DOHH2 (cell line): ENCODE measurements around the gene HOXC4.

Experiments used
- H3F3A ChIP-seq: fragments of 200-600 bp; sonication (generic), shearing (Covaris generic); 2 replicates; pipeline ENCODE4 v1.6.0; 2016; ENCODE audit warnings: antibody characterized with exemption, mild to moderate bottlenecking; ENCODE audit not compliant: control insufficient read depth, insufficient read depth
- H3K27ac ChIP-seq: fragments of 200-600 bp; sonication (generic); 2 replicates; pipeline ENCODE4 v1.5.1; 2014; ENCODE audit warnings: low read depth, mild to moderate bottlenecking, low read length, moderate library complexity
- H3K27me3 ChIP-seq: fragments of 200-600 bp; sonication (generic); 2 replicates; pipeline ENCODE4 v1.6.1; 2014; ENCODE audit warnings: mild to moderate bottlenecking, low read length, mixed read lengths; ENCODE audit not compliant: control insufficient read depth
- H3K36me3 ChIP-seq: fragments of 200-600 bp; sonication (generic); 2 replicates; pipeline ENCODE4 v1.6.1; 2014; ENCODE audit warnings: mild to moderate bottlenecking, low read length, moderate library complexity, mixed read lengths; ENCODE audit not compliant: control insufficient read depth
- H3K4me1 ChIP-seq: fragments of 200-600 bp; sonication (generic); 2 replicates; pipeline ENCODE4 v1.6.1; 2014; ENCODE audit warnings: mild to moderate bottlenecking, low read length, mixed read lengths; ENCODE audit not compliant: control insufficient read depth
- H3K4me2 ChIP-seq: fragments of 200-600 bp; sonication (generic); 2 replicates; pipeline ENCODE4 v1.6.0; 2014; ENCODE audit warnings: mild to moderate bottlenecking, low read length, moderate library complexity
- H3K4me3 ChIP-seq: fragments of 200-600 bp; sonication (generic); 2 replicates; pipeline ENCODE4 v1.5.1; 2014; ENCODE audit warnings: mild to moderate bottlenecking, low read length, mixed read lengths
- H3K79me2 ChIP-seq: fragments of 200-600 bp; sonication (generic); 2 replicates; pipeline ENCODE4 v1.6.1; 2014; ENCODE audit warnings: mild to moderate bottlenecking, low read length, mixed read lengths; ENCODE audit not compliant: control insufficient read depth
- H3K9me2 ChIP-seq: fragments of 200-600 bp; sonication (generic); replicated peaks from 2 replicates; pipeline ENCODE4 v1.6.1; 2014; ENCODE audit warnings: mild to moderate bottlenecking, low read length, mixed read lengths; ENCODE audit not compliant: control insufficient read depth
- H3K9me3 ChIP-seq: fragments of 200-600 bp; sonication (generic); 2 replicates; pipeline ENCODE4 v1.6.1; 2014; ENCODE audit warnings: antibody characterized with exemption, low read length, mixed read lengths; ENCODE audit not compliant: control insufficient read depth, insufficient read depth
- H4K20me1 ChIP-seq: fragments of 200-600 bp; sonication (generic); 2 replicates; pipeline ENCODE4 v1.6.0; 2014; ENCODE audit warnings: low read depth, mild to moderate bottlenecking, antibody characterized with exemption, low read length, moderate library complexity; ENCODE audit not compliant: control insufficient read depth, insufficient read depth
- EZH2phosphoT487 ChIP-seq: fragments of 200-600 bp; sonication (generic); IDR thresholded peaks from 2 replicates; pipeline ENCODE4 v1.6.1; 2017; ENCODE audit warnings: borderline replicate concordance, mild to moderate bottlenecking, antibody characterized with exemption, low read length, moderate library complexity, mixed read lengths
- TF ChIP-seq, protein P1 (sequence below): fragments of 200-600 bp; sonication (generic); IDR thresholded peaks from one replicate; pipeline ENCODE4 v1.5.1; 2014; ENCODE audit warnings: antibody characterized with exemption, mild to moderate bottlenecking, low read depth, low read length; ENCODE audit not compliant: poor library complexity, severe bottlenecking

The HOXC4 gene

DNA sequence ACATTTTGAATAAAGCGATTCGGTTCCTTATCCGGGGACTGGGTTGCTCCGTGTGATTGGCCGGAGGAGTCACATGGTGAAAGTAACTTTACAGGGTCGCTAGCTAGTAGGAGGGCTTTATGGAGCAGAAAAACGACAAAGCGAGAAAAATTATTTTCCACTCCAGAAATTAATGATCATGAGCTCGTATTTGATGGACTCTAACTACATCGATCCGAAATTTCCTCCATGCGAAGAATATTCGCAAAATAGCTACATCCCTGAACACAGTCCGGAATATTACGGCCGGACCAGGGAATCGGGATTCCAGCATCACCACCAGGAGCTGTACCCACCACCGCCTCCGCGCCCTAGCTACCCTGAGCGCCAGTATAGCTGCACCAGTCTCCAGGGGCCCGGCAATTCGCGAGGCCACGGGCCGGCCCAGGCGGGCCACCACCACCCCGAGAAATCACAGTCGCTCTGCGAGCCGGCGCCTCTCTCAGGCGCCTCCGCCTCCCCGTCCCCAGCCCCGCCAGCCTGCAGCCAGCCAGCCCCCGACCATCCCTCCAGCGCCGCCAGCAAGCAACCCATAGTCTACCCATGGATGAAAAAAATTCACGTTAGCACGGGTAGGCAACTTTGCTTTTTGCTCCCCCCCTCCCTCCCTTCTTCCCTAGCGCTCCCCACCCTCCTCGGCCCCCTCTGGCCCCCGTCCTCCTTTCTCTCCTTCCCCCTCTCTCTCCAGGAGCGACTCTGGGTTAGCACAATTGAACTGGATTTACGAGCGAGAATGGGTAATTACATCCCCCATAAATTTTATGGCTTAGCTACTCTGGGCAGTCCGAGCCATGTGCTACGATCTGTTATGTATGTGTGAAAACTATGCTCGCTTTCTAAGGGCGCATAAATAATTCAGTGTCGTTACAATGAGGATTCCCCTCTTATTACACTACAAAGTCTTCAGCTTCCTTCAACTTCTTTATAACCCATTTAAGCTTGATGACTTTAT is at the start of gene HOXC4:
Gene HOXC4 (plus strand): TSS at position 85 of the 991 bp plus-strand sequence. CDS start 88 bp downstream, at position 173.
- peak within 1 kb of the TSS; percentile 79 for H3K4me3 ChIP-seq
- H3K36me3 ChIP-seq, result peaks cover 22% of the 10 kb centered on the region
- H3K27ac ChIP-seq, result peak within 1 kb of the TSS; percentile 86
- peaks cover 9% of the 10 kb centered on the region for H3K27me3 ChIP-seq
- H3K9me3 ChIP-seq, result no peaks in the 10 kb centered on the region
- H3F3A ChIP-seq, result peaks cover 11% of the 10 kb centered on the region
- H3K79me2 ChIP-seq, result peaks cover 31% of the 10 kb centered on the region
- no peak for TF ChIP-seq EZH2phosphoT487
- TF ChIP-seq, protein P1, sequence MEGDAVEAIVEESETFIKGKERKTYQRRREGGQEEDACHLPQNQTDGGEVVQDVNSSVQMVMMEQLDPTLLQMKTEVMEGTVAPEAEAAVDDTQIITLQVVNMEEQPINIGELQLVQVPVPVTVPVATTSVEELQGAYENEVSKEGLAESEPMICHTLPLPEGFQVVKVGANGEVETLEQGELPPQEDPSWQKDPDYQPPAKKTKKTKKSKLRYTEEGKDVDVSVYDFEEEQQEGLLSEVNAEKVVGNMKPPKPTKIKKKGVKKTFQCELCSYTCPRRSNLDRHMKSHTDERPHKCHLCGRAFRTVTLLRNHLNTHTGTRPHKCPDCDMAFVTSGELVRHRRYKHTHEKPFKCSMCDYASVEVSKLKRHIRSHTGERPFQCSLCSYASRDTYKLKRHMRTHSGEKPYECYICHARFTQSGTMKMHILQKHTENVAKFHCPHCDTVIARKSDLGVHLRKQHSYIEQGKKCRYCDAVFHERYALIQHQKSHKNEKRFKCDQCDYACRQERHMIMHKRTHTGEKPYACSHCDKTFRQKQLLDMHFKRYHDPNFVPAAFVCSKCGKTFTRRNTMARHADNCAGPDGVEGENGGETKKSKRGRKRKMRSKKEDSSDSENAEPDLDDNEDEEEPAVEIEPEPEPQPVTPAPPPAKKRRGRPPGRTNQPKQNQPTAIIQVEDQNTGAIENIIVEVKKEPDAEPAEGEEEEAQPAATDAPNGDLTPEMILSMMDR, result no peak
- H3K4me2 ChIP-seq, result peak within 1 kb of the TSS; percentile 87
- no peaks in the 10 kb centered on the region for H3K9me2 ChIP-seq
- H4K20me1 ChIP-seq, result no peaks in the 10 kb centered on the region
- peaks cover 41% of the 10 kb centered on the region for H3K4me1 ChIP-seq

DNA sequence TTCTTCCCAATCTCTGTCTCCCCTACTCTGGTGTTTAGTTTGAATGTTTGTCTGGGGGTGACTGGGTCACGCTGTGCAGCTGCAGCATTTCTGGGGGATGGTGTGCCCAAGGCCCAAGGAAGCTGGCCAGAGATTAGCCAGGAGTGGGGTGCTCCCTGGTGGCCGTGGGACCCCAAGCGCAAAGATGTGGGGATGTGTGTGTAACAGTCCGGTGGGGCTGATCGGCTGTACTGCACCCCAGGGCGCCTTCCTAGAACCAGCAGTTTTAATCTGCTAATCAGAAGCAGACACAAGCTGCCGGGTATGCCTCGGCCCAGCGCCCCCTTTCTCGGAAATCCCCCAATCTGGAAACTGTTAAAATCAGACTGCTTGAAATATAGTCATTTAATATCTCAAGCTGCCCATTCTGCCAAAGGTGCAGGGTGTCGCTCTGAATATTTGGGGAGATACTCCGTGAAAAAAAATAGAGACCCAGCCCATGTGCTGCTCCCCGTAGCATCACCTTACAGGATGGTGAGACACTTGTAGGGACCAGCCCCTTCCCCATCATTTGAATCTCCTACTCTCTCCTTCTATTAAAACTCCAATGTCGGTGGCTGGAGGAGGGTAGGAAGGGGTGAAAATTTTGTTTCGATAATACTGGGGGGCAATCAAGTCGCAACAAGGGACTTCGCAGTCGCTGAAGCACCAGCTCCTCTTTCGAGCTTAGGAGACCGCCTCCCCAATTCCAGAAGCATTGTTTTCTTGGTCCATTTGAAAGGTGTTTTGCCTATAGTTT is 49.4 kb upstream of the HOXC4 start:
- Histone ChIP-seq H3K4me2 (0 out of 2 replicates have a peak overlapping the region, but pooled peaks have one; percentile 78), H3K9me2 (no peaks in the 10 kb centered on the region), H3K9me3 (no peaks in the 10 kb centered on the region), H3K79me2 (no peaks in the 10 kb centered on the region), H3K27ac (no peak overlapping the region), H3K4me3 (no peak overlapping the region), H3K36me3 (no peaks in the 10 kb centered on the region), H3K27me3 (peaks cover 76% of the 10 kb centered on the region), H3K4me1 (peaks cover 20% of the 10 kb centered on the region), H3F3A (no peaks in the 10 kb centered on the region), H4K20me1 (no peaks in the 10 kb centered on the region)
- TF ChIP-seq EZH2phosphoT487, result no peak
- TF ChIP-seq, protein P1, result peak; percentile 14

DNA sequence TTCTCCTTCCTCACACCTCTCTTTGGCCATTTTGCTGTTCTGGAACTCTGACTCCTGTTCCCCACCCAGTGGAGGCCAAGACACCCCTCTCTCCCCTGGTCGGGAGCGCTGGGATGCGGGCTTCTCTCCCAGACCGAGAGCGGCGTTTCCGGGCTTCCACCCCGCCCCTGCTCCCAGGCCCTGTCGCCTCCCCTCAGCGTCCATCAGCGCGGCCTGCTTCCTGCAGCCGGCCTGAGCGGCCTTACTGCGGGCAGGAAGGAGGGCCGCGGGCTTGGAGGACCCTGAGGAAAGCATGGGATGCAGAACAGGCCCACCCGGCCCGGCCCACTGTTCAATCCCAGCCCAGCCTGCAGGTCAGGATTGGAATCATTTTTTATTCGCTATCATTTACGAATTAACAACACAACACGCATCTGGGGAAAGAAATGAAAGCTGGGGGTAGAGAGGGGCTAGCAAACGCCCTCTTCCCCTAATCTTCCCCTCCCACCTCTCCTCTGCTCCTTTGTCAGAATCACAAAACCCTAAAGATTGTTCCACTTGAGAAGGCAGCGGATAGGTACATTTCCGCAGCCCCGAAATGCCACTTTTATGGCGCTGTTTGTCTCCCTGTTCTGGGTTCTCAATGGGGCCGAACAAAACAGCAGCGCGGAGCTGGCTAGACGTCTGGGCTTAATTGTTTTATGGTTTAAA is 48.6 kb upstream of the HOXC4 start:
- no peak overlapping the region for H3K27ac ChIP-seq

More for the DNA sequence above, 48.6 kb upstream of the HOXC4 start:
- peaks cover 80% of the 10 kb centered on the region for H3K27me3 ChIP-seq
- H3K4me2 ChIP-seq, result peak overlapping the region; percentile 78
- H3K36me3 ChIP-seq, result no peaks in the 10 kb centered on the region
- H3K4me1 ChIP-seq, result peaks cover 20% of the 10 kb centered on the region
- no peak for TF ChIP-seq EZH2phosphoT487
- TF ChIP-seq, protein P1, result no peak
- no peaks in the 10 kb centered on the region for H4K20me1 ChIP-seq
- H3F3A ChIP-seq, result no peaks in the 10 kb centered on the region
- no peaks in the 10 kb centered on the region for H3K9me2 ChIP-seq
- H3K9me3 ChIP-seq, result no peaks in the 10 kb centered on the region
- peak overlapping the region; percentile 61 for H3K4me3 ChIP-seq
- no peaks in the 10 kb centered on the region for H3K79me2 ChIP-seq
